Muscle layer of duodenum (tissue), 2 donors: ENCODE measurements around the gene GATB.

Experiments used
- H3K27ac ChIP-seq: one replicate; pipeline ENCODE4 v1.7.0; 2013; ENCODE audit warnings: mild to moderate bottlenecking, low read length
- H3K27me3 ChIP-seq: one replicate; pipeline ENCODE4 v1.7.0; 2013; ENCODE audit warnings: low read depth, mild to moderate bottlenecking, control low read depth, low read length
- H3K36me3 ChIP-seq, 2 donors: one replicate each; pipeline ENCODE4 v1.7.0; 2013; ENCODE audit warnings: low read length in 2 of 2, control low read depth in 1 of 2, mild to moderate bottlenecking in 1 of 2; ENCODE audit not compliant: insufficient read depth in 2 of 2, control insufficient read depth in 1 of 2
- H3K4me1 ChIP-seq, 2 donors: one replicate each; pipeline ENCODE4 v1.7.0; 2013; ENCODE audit warnings: low read length in 2 of 2, mild to moderate bottlenecking in 2 of 2, control low read depth in 1 of 2, moderate library complexity in 1 of 2; ENCODE audit not compliant: insufficient read depth in 2 of 2, control insufficient read depth in 1 of 2
- H3K4me3 ChIP-seq, 2 donors: one replicate each; pipeline ENCODE4 v1.7.0; 2013; ENCODE audit warnings: low read length in 2 of 2, low read depth in 1 of 2, mild to moderate bottlenecking in 1 of 2
- H3K9me3 ChIP-seq, 2 donors: one replicate each; pipeline ENCODE4 v1.7.0; 2013; ENCODE audit warnings: low read length in 2 of 2, control low read depth in 1 of 2, mild to moderate bottlenecking in 1 of 2; ENCODE audit not compliant: control insufficient read depth in 1 of 2
- donor health status: healthy.

GATB gene

GRCh38 chr4:151729731-151730559 is 30.9 kb downstream of the GATB start:
- Histone ChIP-seq H3K9me3 (no peaks in the 10 kb centered on the region), H3K4me1 (no peaks in the 10 kb centered on the region), H3K36me3 (no peaks in the 10 kb centered on the region), H3K4me3 (no peak overlapping the region), H3K27me3 (no peaks in the 10 kb centered on the region), H3K27ac (no peak overlapping the region)

GRCh38 chr4:151728679-151729078 is 32.1 kb downstream of the GATB start:
- Histone ChIP-seq H3K4me1 (no peaks in the 10 kb centered on the region), H3K27ac (no peak overlapping the region), H3K4me3 (no peak overlapping the region), H3K9me3 (no peaks in the 10 kb centered on the region), H3K27me3 (no peaks in the 10 kb centered on the region), H3K36me3 (no peaks in the 10 kb centered on the region)

- H3K4me1 ChIP-seq = no peaks in the 10 kb centered on the region
- H3K27me3 ChIP-seq = no peaks in the 10 kb centered on the region
- H3K27ac ChIP-seq = no peak overlapping the region
- no peaks in the 10 kb centered on the region for H3K9me3 ChIP-seq
- no peaks in the 10 kb centered on the region for H3K36me3 ChIP-seq
- H3K4me3 ChIP-seq = no peak overlapping the region
These were observed 32.8 kb downstream of the GATB start for GRCh38 chr4:151728006-151728405.

- no peaks in the 10 kb centered on the region for H3K27me3 ChIP-seq
- no peaks in the 10 kb centered on the region for H3K4me1 ChIP-seq
- H3K4me3 ChIP-seq = no peak overlapping the region
- H3K27ac ChIP-seq = no peak overlapping the region
- no peaks in the 10 kb centered on the region for H3K36me3 ChIP-seq
- no peaks in the 10 kb centered on the region for H3K9me3 ChIP-seq
These were observed 33.4 kb downstream of the GATB start for GRCh38 chr4:151727365-151727764.

GRCh38 chr4:151725087-151725486 is 35.7 kb downstream of the GATB start:
- Histone ChIP-seq H3K4me1 (no peaks in the 10 kb centered on the region), H3K27me3 (no peaks in the 10 kb centered on the region), H3K27ac (no peak overlapping the region), H3K4me3 (no peak overlapping the region), H3K36me3 (no peaks in the 10 kb centered on the region), H3K9me3 (no peaks in the 10 kb centered on the region)

- no peaks in the 10 kb centered on the region for H3K27me3 ChIP-seq
- peaks cover 0 to 4% of the 10 kb centered on the region in 2 donors for H3K36me3 ChIP-seq
- H3K9me3 ChIP-seq = no peaks in the 10 kb centered on the region
- no peak overlapping the region for H3K4me3 ChIP-seq
- H3K4me1 ChIP-seq = no peaks in the 10 kb centered on the region
- H3K27ac ChIP-seq = no peak overlapping the region
These were observed 38.9 kb downstream of the GATB start for GRCh38 chr4:151721916-151722315.

- Histone ChIP-seq H3K9me3 (no peaks in the 10 kb centered on the region), H3K4me3 (no peak overlapping the region), H3K4me1 (no peaks in the 10 kb centered on the region), H3K36me3 (peaks cover 0 to 4% of the 10 kb centered on the region in 2 donors), H3K27ac (no peak overlapping the region), H3K27me3 (no peaks in the 10 kb centered on the region)
These were observed 39.3 kb downstream of the GATB start for GRCh38 chr4:151721466-151721865.

GRCh38 chr4:151719956-151720334 is 40.9 kb downstream of the GATB start:
- Histone ChIP-seq H3K27ac (no peak overlapping the region), H3K27me3 (no peaks in the 10 kb centered on the region), H3K4me1 (no peaks in the 10 kb centered on the region), H3K9me3 (no peaks in the 10 kb centered on the region), H3K36me3 (peaks cover 0 to 4% of the 10 kb centered on the region in 2 donors), H3K4me3 (no peak overlapping the region)

- H3K27ac ChIP-seq = no peak overlapping the region
- peaks cover 0 to 4% of the 10 kb centered on the region in 2 donors for H3K36me3 ChIP-seq
- H3K4me3 ChIP-seq = no peak overlapping the region
- no peaks in the 10 kb centered on the region for H3K4me1 ChIP-seq
- no peaks in the 10 kb centered on the region for H3K27me3 ChIP-seq
- H3K9me3 ChIP-seq = no peaks in the 10 kb centered on the region
These were observed 41.5 kb downstream of the GATB start for GRCh38 chr4:151718984-151719955.

GRCh38 chr4:151717909-151718628 is 42.7 kb downstream of the GATB start:
- Histone ChIP-seq H3K27me3 (no peaks in the 10 kb centered on the region), H3K36me3 (peaks cover 4% of the 10 kb centered on the region in 2 donors), H3K4me3 (no peak overlapping the region), H3K9me3 (no peaks in the 10 kb centered on the region), H3K27ac (no peak overlapping the region), H3K4me1 (no peaks in the 10 kb centered on the region)

GRCh38 chr4:151717314-151717713 is 43.5 kb downstream of the GATB start:
- H3K9me3 ChIP-seq = no peaks in the 10 kb centered on the region
- H3K27ac ChIP-seq = no peak overlapping the region
- no peaks in the 10 kb centered on the region for H3K4me1 ChIP-seq
- H3K27me3 ChIP-seq = no peaks in the 10 kb centered on the region
- H3K4me3 ChIP-seq = no peak overlapping the region
- peaks cover 4% of the 10 kb centered on the region in 2 donors for H3K36me3 ChIP-seq
